Stimulated activated CD8-positive, alpha-beta memory T cell treated with anti-CD3 and anti-CD28 coated beads, Interleukin-4, amount 100 ng/mL, for 24 hours (primary cell): ENCODE results near the gene ZNF718.
"Not testable (repeated sequence)": the region's sequence is repeated elsewhere in the genome, so short reads cannot be mapped to it uniquely, and the experiment has no call there.

ENCODE experiments used
- DNase-seq: peaks from one replicate; pipeline ENCODE4 v3.0.0-alpha.2; 2020; ENCODE audit warnings: low read depth

Gene ZNF718

DNA sequence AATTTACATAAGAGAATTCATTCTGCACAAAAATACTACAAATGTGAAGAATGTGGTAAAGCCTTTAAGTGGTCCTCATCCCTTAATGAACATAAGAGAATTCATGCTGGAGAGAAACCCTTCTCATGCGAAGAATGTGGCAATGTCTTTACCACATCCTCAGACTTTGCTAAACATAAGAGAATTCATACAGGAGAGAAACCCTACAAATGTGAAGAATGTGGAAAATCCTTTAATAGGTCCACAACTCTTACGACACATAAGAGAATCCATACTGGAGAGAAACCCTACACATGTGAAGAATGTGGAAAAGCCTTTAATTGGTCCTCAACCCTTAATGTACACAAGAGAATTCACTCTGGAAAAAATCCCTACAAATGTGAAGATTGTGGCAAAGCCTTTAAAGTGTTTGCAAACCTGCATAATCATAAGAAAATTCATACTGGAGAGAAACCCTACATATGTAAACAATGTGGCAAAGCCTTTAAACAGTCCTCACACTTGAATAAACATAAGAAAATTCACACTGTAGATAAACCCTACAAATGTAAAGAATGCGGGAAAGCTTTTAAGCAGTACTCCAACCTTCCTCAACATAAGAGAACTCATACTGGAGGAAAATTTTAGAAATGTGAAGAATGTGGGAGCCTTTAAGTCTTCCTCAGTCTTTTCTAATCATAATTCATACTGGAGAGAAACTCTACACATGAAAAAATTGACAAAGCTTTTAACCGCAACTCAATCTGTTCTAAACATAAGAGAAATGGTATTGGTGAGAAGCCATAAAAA, 37.4 kb downstream of the ZNF718 start:
- DNase-seq: no peak

- not testable (repeated sequence) for DNase-seq
Observed at GRCh38 chr4:169640-170039, 45.3 kb downstream of the ZNF718 start.

- DNase-seq: not testable (repeated sequence)
Observed at GRCh38 chr4:171318-171717, 47.0 kb downstream of the ZNF718 start.

GRCh38 chr4:173666-174314, 49.5 kb downstream of the ZNF718 start:
- DNase-seq: no peak

GRCh38 chr4:175986-176385, 51.7 kb downstream of the ZNF718 start:
- DNase-seq: no peak

GRCh38 chr4:176995-177394, 52.7 kb downstream of the ZNF718 start:
- DNase-seq: no peak

DNA sequence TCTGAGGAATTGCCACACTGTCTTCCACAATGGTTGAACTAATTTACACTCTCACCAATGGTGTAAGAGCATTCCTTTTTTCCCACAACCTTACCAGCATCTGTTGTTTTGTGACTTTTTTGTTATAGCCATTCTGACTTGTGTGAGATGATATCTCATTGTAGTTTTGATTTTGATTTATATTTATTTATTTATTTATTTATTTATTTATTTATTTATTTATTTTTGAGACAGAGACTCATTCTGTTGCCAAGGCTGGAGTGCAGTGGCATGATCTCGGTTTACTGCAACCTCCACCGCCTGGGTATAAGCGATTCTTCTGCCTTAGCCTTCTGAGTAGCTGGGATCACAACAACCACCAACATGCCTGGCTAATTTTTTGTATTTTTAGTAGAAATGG, 57.9 kb downstream of the ZNF718 start:
- DNase-seq: not testable (repeated sequence)

DNA sequence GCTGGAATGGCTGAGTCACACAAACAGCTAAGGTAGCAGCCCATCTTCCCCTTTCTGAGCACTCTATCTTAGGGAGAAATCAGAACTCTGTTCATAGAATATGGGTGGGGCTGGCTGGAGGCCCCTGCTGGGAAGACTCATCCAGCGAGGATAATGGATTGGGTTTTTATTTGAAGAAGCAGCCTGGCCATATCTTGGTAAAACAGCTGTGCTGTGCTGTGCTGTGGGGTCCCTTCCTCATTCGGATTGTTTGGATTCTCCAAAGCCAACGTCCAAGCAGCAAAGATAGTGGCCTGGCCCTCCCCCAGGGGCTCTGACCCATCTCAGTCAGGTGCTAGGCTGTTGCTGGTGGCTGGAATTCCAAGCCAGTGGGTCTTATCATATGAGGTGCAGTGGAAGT, 63.8 kb downstream of the ZNF718 start:
- no peak for DNase-seq

DNA sequence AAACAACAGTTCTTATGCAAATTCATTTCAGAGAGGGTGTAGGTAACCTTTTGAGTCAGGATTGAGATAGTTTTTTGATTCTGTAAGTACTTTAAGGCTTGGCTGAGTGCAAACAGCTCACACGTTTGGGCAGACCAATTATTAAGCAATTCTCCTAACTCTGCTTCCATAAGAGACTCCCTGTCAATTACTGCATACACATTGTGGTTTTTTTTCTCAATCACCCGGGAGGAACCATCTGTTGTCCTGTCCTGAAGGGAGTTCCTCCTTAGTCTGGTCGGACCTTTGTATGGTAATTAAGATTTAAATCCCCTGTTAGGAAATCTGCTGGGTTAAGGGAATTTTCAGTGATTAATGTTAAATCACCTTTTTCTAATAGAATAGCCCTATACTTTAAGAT, 70.9 kb downstream of the ZNF718 start:
- not testable (repeated sequence) for DNase-seq

DNA sequence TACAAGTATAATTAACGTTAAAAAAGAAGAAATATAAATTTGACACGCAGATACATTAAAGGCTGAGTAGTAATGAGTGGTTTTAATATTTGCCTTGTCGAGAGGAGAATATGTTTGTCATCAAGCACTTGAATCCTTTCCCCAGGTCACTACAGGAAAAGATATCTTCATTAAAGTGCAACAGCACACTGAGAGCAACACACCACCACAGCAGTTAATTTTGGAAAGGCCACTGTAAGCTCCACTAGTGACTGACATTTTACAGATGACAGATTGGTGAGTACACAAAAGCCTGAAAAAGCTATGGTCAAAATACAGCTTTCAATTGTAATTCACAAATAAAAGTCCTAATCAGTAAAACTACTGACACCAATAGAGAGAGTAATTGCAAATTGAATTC, 76.6 kb downstream of the ZNF718 start:
- no peak for DNase-seq

DNA sequence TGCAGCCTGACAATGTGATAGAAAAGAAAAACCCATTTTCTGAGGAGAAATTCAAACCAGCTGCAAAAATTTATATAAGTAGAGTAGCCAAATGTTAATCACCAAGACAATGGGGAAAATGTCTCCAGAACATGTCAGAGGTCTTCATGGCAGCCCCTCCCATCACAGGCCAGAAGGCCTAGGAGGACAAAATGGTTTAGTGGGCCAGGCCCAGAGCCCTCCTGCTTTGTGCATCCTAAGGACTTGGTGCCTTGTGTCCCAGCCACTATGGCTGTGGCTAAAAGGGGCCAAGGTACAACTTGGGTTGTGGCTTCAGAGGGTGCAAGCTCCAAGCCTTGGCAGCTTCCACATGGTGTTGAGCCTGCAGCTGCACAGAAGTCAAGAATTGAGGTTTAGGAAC, 78.5 kb downstream of the ZNF718 start:
- DNase-seq: not testable (repeated sequence)

GRCh38 chr4:205097-205756, 80.9 kb downstream of the ZNF718 start:
- no peak for DNase-seq

DNA sequence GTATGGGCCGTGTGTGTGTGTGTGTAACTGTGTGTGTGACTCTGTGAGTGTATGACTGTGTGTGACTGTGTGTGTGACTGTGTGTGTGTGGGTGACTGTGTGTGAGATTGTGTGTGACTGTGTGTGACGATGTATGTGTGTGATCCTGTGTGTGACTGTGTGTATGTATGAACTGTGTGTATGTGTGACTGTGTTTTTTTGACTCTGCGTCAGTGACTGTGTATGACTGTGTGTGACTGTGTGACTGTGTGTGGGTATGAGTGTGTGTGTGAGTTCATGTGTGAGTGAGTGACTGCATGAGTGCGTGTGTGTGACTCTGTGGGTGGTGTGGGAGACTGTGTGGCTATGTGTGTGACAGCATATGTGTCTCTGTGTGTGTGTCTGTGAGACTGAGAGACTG, 81.8 kb downstream of the ZNF718 start:
- DNase-seq: no peak

DNA sequence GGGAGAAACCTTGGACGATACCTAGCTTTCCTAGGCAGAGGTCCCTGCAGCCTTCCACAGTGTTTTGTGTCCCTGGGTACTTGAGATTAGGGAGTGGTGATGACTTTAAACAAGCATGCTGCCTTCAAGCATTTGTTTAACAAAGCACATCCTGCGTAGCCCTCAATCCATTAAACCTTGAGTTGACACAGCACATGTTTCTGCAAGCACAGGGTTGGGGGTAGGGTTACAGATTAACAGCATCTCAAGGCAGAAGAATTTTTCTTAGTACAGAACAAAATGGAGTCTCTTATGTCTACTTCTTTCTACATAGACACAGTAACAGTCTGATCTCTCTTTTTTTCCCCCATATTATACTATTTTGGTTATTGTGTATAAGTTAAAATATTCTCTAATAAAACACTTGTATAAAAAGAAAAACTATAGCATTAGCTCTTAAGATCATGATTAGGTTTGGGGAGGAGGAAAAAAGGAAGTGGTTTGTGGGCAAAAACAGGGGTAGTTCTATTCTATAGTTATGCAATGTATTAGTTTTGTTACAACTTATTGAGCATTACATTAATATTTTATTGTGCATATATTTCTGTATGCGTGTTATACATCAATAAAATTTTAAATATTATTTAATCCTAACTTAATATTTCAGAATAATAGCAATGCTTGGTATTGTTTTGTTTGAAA, 84.3 kb downstream of the ZNF718 start:
- not testable (repeated sequence) for DNase-seq

- no peak for DNase-seq
Observed at GRCh38 chr4:211033-211511, 86.8 kb downstream of the ZNF718 start.

DNA sequence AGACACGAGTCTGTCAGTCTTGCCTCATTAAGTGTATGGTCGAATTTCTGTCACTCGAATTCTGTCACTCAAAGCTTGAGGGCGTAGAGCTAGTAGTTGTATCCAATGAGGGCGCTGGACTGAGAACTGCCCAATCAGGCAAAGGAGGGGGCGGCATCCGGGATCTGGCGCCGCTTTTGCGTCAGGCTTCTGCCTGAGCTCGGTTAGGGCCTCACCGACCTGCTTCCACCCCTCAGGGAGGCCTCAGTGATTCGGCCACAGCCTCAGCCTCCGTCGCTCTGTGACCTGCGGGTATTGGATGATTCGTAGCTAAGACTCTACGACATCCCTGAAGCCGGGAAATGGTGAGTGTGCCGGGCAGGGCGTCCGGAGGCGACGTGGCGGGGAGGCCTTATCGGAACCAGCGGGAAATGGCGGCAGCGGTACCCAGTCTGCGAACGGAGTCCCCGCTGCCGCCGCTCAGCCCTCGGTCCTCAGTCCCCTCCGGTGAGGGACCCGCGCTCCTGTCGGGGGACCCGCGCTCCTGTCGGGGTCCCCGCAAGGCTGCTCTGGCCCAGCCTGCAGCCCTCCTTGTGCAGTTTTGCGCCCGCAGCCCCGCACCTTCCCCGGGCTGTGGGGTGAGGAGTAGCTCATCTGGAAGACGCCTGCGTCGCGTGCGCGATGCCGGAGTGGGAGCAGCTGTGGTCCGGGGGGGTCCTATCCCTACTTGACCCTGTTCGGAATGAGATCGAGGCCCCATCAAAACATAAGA, 88.3 kb downstream of the ZNF718 start:
- DNase-seq: no peak

- not testable (repeated sequence) for DNase-seq
Observed at GRCh38 chr4:213189-213535, 88.9 kb downstream of the ZNF718 start.
